Activated CD4-positive, alpha-beta T cell treated with anti-CD3 and anti-CD28 coated beads for 48 hours (primary cell): ENCODE results near the gene TLE6.
"Not testable (repeated sequence)": the region's sequence is repeated elsewhere in the genome, so short reads cannot be mapped to it uniquely, and the experiment has no call there.

Source experiments
- DNase-seq: peaks from one replicate; pipeline ENCODE4 v3.0.0-alpha.2; 2020

The TLE6 gene

DNA sequence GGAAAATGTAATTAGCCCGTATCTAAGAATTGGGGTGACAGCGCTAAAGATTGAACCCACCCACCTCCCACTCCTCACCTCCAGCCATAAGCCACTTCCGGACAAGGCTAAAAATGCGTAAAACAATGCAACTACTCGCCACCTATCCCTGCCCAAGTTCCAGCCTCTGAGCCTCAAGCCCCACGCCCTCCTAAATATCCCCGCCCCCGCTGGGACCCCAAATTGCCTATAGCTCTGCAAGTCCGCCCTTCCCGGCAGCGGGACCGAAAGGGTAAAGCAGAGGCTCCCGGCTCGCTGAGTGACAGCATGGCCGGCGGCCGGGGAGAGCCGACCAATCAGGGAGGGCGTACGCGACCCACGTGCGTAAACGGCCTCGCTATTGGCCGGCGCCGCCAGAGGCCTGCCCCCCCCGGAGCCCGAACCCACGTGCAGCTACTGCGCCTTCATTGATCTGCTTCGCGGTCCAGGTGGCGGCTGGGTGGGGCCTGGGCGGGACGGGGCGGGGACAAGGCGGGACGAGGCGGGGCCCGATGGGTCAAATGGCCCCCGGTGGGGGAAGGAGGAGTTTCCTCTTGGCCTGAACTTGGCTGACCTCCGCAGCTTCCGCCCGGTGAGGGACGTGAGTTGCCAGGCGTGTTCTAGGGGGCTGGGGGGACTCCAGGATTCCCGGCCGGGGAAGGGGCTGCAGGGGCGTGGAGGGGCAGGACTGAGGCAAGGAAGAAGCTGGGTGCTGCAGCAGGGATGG is at the start of gene TLE6:
Gene TLE6 (plus strand): TSS at position 564 of the 745 bp plus-strand sequence. CDS start 670 bp downstream, outside the sequence.
- DNase-seq = peak; percentile 96

DNA sequence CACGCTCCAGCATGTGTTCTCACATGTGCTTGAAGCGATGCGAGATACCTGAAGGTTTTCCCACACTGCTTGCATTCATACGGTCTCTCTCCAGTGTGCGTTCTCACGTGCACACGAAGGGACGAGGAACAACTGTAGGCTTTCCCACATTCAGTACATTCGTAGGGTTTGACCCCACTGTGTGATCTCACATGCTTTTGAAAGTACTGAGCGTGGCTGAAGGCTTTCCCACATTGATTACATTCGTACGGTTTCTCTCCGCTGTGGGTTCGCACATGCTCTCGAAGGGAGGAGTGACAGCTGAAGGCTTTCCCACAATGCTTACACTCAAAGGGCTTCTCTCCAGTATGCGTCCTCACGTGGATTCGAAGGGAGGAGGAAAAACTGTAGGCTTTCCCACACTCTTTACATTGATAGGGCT is 43.9 kb upstream of the TLE6 start:
- DNase-seq = no peak

DNA sequence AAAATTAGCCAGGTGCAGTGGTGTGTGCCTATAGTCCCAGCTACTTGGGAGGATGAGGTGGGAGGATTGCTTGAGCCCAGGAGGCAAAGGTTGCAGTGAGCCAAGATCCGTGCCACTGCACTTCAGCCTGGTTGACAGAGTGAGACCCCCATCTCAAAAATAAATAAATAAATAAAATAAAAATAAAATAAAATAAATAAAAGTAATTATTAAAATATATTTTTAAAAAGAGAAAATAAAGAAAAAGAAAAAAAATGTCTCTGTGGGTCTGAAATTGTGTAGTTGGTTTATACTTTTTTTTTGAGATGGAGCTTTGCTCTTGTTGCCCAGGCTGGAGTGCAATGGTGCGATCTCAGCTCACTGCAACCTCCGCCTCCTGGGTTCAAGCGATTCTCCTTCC is 41.5 kb upstream of the TLE6 start:
- DNase-seq = not testable (repeated sequence)

DNA sequence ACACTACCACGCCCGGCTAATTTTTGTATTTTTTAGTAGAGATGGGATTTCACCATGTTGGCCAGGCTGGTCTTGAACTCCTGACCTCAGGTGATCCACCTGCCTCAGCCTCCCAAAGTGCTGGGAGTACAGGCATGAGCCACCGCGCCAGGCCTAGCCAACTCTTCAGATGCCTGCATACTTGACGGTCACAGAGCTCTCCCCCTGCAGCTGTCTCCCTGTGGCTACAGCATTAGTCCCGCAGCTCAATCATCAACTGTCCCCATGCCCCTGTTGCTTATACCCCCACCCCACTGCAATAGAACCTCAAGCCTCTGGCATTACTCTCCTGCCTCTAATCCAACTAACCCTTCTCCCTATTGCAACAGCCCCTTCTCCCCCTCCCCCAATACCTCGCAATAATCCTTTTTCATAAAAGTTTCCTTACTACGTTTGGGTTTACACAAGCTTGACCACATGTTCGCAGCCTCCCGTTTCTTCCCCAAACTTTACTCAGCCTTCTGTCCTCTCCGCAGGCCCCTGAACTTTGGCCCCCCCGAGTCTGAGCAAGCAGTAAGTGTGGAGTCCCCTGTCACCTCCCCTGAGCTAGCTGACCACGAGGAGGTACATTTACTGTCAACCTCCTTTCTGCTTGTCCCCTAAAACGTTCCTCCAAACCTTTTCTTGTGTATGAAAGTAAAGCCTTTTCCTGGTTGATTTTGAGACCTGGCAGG is 34.3 kb upstream of the TLE6 start:
- DNase-seq = no peak

DNA sequence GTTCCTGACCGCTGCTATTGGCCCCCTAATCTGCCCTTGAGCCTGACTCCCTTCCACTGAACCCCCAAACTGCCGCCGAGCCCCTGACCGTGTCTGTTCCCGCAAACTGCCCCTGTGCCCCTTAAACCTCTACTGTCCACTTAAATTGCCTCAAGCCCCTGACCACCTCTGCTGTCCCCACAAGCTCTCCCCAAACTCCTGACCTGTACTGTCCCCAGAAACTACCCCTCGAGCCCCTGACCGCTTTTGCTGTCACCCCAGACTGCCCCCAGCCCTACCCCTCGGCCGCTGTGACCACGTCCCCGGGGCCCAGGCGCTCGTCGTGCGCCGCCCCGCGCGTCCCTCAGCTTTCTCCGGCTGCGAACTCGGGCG is 33.0 kb upstream of the TLE6 start:
- no peak for DNase-seq

DNA sequence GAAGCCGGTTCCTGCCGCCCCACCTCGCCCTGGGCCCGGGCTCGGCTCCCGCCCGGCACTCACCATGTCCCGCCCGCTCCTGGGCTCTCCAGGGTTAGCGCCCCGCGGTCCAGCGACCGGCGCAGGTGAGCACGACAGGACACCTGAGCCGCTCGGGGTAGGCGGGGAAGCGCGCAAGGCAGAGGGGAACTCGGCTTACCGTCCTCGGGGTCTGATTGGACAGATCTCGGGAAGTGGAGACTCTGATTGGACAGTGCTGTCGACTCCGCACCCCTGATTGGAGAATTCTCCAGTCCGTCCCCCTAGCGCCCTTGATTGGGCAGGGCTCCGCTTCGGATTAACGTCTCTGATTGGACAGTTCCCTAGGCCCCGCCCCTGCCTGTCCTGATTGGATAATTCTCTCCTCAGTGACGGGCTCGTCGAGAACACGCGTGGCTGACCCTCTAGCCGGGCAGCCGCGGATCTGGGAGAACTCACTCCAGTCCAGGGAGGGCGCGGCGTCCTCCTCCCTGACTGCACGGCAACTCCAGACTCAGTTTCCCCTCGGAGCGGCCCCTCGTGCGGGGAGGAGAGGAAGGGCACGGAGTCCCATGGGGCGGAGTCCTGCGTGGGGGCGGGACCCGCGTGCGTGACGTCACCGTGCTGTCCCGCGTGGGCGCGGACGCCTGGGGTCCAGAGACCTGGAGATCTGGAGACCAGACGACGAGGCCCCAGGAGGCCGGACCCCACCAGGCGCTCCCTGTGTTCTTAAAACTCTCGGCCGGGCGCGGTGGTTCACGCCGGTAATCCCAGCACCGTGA is 32.4 kb upstream of the TLE6 start, which contains the start of gene ZNF77:
Gene ZNF77 (minus strand): TSS at position 197 of the 800 bp plus-strand sequence. CDS start 131 bp downstream, at position 66.
- DNase-seq = peak; percentile 99

DNA sequence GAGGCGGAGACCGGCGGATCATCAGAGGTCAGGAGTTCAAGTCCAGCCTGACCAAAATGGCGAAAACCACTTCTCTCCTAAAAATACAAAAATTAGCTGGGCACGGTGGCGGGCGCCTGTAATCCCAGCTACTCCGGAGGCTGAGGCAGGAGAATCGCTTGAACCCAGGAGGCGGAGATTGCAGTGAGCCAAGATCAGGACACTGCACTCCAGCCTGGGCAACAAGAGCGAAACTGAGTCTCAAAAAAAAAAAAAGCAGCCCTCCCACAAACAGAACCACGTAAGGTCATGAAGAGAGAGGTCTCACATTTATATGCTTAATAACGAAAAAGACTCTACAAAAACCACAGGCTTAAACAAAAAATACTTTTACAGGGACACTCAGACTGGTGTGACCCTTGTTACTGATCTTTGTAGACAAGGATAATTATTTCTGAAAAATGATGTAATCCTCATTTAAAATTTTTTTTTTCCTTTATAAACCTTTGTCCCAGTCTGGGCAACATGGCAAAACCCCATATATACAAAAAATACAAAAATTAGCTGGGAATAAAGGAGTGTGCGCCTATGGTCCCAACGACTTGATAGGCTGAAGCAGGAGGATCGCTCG is 31.7 kb upstream of the TLE6 start:
- DNase-seq = no peak

DNA sequence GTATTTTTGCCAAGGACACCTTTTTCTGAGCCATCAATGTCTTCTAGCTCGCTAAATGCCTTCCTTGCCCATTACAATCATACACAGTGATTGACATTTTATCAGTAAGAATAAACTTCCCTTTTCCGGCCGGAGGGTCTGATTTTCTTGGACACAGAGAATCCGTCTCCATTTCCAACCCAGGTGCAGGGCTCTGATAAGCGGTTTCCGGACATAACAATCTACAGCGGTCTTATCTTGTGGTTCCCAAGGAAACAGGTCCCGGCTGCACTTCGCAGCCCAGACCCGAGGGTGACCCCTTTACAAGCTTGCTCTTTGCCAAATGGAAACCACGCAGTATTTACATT is 27.5 kb upstream of the TLE6 start:
- DNase-seq = no peak

DNA sequence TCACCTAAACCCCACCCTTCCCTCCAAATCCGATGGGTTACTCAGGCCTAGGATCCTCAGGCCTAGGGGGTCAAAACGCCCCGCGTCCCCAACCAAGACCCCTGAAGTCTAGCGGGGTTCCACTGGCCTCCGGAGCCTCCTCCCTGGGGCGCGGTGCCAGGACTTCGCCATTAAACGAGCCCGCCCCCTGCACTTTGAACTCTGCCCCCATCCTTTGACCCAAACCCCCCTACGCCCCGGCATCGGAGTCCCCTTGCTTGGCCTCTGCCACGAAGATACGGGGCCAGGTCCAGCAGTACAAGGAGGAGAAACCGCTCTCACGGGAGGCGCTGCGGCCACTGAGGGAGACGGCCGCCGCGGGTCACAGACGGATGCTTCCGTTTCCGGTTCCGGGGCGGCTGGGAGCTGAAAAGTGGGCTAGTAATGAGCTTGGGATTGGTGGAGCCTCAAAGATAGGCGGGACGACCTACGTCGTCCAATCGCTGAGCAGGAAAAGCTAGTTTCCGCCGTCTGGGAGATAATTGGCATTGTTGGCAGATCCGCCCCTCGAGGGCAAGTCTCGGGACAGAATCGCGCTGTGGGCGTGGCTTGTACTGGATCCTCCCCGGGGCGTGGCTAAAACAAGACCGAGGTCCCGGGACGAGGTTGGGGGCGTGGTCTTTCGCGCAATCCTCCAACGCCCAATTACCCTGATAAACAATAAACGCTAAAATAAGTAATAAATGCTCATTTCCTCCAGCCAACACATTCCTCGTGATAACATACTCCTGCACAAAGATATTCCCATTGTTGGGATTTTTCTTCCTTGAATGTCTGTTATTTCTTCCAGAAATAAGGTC is 26.9 kb upstream of the TLE6 start:
- DNase-seq = peak; percentile 100

DNA sequence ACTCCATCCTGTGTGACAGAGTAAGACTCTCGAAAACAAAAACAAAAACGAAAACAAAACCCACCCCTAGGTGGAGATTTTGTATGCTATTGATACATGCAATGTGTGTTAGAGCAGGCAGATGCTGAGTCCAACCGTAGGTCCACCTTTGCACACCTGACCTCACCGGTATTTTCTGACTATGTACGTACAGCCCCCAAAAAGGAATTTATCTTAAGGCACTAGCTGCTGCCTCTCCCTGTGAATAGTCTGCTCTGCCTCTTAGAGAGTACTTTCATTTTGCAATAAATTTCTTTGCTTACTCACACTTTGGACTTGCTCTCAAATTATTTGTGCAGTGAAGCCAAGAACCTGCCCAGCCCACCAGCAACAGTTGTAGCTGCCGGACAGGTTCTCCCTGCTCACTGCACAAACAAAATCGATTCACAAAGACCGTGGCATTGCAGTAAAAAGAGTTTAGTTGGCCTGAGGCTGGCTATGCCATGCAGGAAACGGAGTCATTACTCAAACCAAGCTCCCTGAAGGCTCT is 24.3 kb upstream of the TLE6 start:
- DNase-seq = no peak

DNA sequence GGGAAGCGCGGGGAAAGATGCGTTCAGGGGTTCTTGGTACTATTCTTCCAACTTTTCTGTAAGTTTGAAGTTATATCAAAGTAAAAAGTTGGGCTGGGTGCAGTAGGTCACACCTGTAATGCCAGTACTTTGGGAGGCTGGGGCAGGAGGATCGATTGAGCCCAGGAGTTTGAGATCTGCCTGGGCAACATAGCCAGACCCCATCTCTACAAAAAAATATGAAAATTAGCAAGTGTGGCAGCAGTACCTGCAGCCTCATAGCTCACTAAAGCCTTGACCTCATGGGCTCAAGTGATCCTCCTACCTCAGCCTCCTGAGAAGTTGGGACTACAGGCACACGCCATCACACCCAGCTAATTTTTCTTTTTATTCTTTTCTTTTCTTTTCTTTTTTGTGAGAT is 20.2 kb upstream of the TLE6 start:
- DNase-seq = no peak

DNA sequence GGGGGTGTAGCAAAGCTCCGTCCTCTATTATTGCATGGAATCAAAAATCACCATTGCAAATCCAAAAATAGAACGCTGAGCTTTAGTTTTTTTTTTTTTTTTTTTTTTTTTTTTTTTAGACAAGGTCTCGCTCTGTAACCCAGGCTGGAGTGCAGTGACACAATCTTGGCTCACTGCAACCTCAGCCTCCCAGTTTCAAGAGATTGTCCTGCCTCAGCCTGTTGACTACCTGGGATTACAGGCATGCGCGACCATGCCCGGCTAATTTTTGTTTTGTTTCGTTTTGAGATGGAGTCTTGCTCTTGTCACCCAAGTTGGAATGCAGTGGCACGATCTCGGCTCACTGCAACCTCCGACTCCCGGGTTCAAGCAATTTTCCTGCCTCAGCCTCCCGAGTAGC is 17.2 kb upstream of the TLE6 start:
- DNase-seq = no peak

DNA sequence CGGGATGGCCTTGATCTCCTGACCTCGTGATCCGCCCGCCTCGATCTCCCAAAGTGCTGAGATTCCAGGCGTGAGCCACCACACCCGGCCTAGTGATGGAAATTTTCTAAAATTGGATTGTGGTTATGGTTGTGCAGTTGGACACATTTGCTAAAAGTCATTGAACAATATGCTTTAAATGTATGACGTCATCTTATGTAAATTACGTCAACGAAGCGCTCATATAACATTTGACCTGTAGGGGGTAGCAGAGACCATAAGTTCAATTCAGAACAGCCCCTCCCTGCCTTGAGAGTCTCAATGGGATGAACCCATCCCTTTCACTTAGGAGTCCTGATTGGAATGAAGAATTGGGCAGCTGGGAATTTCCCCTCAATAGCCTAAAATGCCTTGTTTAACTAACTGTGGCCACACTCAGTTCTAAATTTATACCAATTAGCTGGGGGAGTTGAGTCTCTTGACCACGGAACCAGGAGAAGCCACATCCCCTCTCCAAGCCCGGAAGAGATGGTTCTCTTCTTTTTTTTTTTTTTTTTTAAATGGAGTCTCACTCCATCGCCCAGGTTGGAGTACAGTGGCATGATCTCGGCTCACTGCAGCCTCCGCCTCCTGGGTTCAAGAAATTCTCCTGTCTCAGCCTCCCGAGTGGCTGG is 15.2 kb upstream of the TLE6 start:
- DNase-seq = peak; percentile 50

DNA sequence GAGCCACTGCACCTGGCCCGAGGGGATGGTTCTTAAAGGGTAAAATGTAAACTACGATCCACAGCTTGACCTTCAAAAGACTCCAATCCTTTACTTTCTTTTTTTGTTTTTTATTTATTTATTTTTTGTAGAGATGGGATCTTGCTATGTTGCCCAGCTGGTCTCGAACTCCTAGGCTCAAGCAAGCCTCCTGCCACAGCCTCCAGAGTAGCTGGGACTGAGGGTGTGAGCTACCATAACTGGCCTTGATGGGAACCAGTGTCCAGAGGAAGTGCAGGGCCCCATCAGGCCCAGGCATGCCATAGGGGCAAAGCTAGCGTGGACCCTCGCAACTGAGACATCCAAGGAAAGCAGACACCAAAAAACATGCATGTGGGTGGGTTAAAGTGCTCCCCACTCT is 14.2 kb upstream of the TLE6 start:
- no peak for DNase-seq

DNA sequence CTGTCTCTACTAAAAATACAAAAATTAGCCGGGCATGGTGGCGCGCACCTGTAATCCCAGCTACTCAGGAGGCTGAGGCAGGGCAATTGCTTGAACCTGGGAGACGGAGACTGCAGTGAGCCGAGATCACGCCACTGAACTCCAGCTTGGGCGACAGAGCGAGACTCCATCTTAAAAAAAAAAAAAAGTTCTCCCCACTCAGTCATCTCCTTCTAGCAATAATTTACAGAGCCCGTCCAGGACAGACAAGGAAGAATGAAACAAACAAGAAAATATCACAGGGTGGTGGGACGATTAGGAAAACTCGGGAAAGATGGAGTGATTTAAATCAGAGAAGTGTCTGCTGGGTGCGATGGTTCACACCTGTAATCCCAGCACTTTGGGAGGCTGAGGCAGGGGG is 13.7 kb upstream of the TLE6 start:
- not testable (repeated sequence) for DNase-seq

DNA sequence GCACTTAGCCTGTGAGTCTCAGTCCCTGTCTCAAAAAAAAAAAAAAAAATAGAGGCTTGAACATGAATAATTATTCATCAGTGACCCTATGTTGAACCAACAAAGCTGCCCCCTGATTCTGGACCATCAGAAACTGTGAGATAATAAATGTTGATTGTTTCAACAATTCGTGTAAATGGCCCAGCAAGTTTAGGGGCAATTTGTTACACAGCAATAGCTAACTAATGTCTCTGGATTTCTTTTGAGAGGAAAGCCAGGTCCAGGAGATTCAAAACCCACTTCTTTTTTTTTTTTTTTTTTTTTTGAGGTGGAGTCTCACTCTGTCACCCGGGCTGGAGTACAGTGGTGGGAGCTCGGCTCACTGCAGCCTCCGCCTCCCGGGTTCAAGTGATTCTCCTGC is 12.5 kb upstream of the TLE6 start:
- no peak for DNase-seq

DNA sequence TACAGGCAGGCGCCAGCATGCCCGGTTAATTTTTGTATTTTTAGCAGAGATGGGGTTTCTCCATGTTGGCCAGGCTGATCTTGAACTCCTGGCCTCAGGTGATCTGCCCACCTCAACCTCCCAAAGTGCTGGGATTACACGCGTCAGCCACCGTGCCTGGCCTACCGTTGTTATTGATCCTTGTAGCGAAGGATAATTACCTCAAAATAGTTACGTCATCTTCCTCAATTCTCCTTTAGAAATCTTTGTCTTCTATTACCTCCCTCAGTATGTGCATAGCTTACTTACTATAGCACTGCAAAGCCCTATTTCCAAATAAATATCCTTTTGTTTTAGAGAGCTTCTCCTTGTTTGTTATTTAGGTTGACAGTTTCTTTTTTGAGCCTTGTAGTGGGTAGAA is 9.4 kb upstream of the TLE6 start:
- DNase-seq = no peak

DNA sequence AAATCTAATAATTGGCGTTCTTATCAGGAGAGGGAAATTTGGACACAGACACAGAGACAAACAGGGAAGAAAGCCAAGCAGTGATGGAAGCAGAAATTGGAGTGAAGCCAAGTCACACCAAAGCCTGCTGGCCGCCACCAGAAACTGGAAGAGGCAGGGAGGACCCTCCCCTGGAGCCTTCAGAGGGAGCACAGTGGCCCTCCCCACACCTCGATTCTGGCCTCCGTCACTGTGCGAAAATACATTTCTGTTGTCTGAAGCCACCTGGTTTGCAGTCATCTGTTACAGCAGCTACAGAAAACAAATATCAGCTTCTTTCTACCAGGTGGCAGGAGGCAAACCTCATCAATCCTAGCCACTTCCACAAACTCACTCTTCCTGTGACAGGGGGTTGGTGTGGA is 8.3 kb upstream of the TLE6 start:
- DNase-seq = no peak

DNA sequence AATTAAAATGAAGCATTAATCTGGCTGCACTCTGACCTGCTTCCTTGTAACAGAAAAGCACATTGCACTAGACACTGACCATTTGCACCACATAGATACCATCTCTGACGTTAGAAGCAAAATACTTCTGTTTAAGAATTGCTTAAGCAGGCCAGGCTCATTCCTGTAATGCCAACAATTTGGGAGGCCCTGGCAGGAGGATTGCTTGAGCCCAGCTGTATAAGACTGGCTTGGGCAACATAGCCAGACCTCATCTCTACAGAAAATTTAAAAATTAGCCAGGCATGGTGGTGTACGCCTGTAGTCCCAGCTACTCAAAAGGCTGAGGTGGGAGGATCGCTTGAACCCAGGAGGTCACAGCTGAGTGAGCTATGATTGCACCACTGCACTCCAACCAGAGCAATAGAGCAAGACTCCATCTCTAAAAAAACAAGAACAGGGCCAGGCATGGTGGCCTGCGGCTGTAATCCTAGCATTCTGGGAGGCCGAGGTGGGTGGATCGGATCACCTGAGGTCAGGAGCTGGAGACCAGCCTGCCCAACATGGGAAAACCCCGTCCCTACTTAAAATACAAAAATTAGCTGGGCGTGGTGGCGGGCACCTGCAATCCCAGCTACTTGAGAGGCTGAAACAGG is 7.0 kb upstream of the TLE6 start:
- DNase-seq = no peak

DNA sequence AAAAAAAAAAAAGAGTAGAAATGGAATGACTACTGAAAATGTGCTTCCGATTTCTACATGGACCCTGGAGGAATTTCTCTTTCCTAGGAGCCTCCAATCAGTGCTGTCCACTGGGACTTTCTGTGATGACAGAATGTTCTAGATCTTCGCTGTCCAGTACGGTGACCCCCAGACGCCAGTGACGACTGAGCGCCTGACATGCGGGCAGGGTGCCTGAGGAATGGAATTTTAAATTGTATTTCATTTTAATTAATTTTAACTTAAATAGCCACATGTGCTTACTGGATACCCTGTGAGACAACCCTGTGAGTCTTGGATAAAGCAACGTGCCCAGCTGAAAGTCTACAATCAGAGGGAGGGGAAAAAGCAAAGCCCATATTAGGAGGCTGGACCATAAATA is 4.1 kb upstream of the TLE6 start:
- no peak for DNase-seq
